Measurements from ENCODE around the gene ARIH1.
"Not testable (repeated sequence)": the region's sequence is repeated elsewhere in the genome, so short reads cannot be mapped to it uniquely, and the experiment has no call there.

ARIH1 gene

DNA sequence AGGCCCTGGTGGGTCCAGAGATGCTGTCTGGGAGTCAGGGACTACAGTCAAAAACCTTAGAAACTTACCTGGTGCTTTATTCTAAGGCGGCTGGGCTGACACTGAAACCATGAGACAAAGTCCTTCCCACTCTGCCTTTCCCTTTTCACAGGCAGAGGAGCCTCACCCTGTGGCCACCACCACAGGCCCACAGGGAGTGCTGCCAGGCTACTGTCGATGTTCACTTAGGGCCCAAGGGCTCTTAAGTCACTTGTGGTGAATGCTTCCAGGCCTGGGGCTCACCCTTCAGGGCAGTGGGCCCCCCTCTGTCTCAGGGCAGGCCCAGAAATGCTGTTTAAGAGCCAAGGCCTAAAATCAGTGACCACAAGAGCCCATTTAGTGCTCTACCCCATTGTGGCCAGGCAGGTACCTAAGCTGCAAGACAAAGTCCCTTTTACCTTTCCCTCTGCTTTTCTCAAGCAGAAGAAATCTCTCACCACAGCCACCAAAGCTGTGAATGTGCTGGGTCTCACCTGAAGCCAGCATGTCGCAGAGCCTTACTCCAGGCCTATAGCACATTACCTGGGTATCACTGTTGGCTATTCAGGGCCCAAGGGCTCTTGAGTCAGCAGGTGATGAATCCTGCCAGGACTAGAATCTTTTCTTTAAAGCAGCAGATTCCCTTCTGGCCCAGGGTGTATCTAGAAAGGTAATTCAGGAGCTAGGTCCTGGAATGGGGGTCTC is 140.8 kb downstream of the ARIH1 start:
- H3K9me3 ChIP-seq (ENCODE audit: low read length): no peaks in the 10 kb centered on the region
- H3K27me3 ChIP-seq (ENCODE audit: control insufficient read depth in 1 of 2, insufficient read depth in 2 of 2, low read length in 2 of 2): no peaks in the 10 kb centered on the region
- H3K4me1 ChIP-seq (ENCODE audit: insufficient read depth, low read length): no peaks in the 10 kb centered on the region
- no peak overlapping the region for H3K4me3 ChIP-seq (ENCODE audit: low read depth in 1 of 2, low read length in 2 of 2)
- no peaks in the 10 kb centered on the region for H3K36me3 ChIP-seq (ENCODE audit: insufficient read depth, low read length)
- H3K27ac ChIP-seq (ENCODE audit: low read depth, low read length): no peak overlapping the region
- no peak overlapping the region for H3K9ac ChIP-seq (ENCODE audit: low read length)

DNA sequence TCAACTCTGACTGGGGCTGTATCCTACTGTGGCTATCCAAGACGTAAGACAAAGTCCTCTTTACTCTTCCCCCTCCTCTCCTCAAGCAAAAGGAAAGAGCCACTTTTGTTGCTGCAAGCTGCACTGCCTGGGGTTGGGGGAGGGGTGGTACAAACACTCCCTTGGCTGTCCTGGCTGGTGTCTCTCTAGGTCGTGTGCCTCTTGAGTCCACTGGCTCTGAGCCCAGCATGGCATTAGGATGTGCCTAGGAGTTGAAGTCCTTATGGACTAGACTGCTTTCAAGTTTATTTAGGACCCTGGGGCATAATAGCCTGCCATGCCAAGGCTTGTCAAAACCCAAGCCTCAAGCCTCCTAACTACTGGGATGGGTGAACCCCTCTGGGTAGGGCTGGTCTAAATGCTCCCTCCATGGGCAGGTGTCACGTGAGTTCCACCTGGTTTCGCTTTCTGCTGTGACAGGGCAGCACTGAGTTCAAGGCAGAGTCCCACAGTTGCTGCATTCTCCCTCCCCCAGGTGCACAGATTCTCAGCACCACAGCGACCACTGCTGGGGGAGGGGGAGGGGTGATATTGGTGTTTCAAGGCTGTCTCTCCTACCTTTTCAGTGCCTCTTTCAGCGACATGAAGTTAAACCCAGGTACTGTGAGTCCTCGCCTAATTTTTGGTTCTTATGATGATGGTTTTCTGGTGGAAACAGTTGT is 141.6 kb downstream of the ARIH1 start:
- H3K27ac ChIP-seq (ENCODE audit: low read depth, low read length); H3K27me3 ChIP-seq (ENCODE audit: control insufficient read depth in 1 of 2, insufficient read depth in 2 of 2, low read length in 2 of 2); H3K36me3 ChIP-seq (ENCODE audit: insufficient read depth, low read length); H3K9me3 ChIP-seq (ENCODE audit: low read length); H3K9ac ChIP-seq (ENCODE audit: low read length); H3K4me3 ChIP-seq (ENCODE audit: low read depth in 1 of 2, low read length in 2 of 2); H3K4me1 ChIP-seq (ENCODE audit: insufficient read depth, low read length): not testable (repeated sequence)

DNA sequence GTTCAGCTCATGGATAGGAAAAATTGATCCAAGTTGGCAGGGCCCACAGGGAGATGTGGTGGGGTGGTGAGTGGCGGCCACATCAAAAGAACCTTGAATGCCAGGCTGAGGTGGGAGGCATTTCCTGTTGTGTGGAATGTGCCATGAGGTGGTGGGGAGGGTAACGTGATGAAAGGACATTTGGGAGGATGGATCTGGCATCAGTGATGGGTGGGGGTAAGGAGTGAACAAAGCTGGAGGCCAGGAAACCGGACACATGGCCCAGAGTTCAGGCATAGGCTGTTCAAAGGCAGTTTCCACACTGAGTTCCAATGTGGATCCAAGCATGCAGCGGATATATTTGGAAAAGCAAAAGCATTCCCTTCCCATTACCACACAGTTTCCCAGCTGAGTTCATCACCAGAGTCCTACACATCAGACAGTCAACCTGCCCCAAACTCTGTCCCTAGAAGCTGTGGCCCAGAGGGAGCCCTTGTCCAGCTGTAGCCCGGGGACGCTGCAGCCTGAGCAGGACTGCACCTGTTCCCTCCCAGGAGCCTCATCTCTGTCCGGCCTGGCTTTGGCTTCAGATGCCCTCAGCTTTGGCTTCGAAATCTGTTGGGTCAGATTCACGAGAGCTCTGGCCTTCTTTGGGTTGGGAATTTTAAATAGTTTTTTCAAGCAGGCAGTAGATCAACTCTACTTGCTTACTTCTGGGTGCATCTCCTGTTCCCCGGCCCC is 142.5 kb downstream of the ARIH1 start:
- no peak overlapping the region for H3K27ac ChIP-seq (ENCODE audit: low read depth, low read length)
- no peaks in the 10 kb centered on the region for H3K4me1 ChIP-seq (ENCODE audit: insufficient read depth, low read length)
- H3K4me3 ChIP-seq (ENCODE audit: low read depth in 1 of 2, low read length in 2 of 2): no peak overlapping the region
- H3K9ac ChIP-seq (ENCODE audit: low read length): no peak overlapping the region
- H3K36me3 ChIP-seq (ENCODE audit: insufficient read depth, low read length): no peaks in the 10 kb centered on the region
- no peaks in the 10 kb centered on the region for H3K27me3 ChIP-seq (ENCODE audit: control insufficient read depth in 1 of 2, insufficient read depth in 2 of 2, low read length in 2 of 2)
- H3K9me3 ChIP-seq (ENCODE audit: low read length): no peaks in the 10 kb centered on the region

DNA sequence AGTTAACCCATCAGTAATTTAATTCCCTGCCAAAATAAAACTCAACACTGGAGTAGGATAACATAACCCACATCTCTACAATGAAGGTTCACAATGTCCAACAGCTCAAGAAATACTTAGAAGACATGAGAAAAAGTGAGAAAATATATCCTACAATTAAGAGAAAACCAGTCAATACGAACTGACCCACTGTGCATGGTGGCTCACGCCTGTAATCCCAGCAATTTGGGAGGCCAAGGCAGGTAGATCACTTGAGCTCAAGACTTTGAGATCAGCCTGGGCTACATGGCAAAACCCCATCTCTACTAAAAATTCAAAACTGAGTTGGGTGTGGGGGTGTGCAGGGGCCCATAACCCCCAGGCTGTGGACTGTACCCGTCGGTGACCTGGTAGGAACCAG is 149.7 kb downstream of the ARIH1 start:
- not testable (repeated sequence) for H3K9me3 ChIP-seq (ENCODE audit: low read length); H3K4me1 ChIP-seq (ENCODE audit: insufficient read depth, low read length); H3K4me3 ChIP-seq (ENCODE audit: low read depth in 1 of 2, low read length in 2 of 2); H3K9ac ChIP-seq (ENCODE audit: low read length); H3K27ac ChIP-seq (ENCODE audit: low read depth, low read length); H3K36me3 ChIP-seq (ENCODE audit: insufficient read depth, low read length); H3K27me3 ChIP-seq (ENCODE audit: control insufficient read depth in 1 of 2, insufficient read depth in 2 of 2, low read length in 2 of 2)

DNA sequence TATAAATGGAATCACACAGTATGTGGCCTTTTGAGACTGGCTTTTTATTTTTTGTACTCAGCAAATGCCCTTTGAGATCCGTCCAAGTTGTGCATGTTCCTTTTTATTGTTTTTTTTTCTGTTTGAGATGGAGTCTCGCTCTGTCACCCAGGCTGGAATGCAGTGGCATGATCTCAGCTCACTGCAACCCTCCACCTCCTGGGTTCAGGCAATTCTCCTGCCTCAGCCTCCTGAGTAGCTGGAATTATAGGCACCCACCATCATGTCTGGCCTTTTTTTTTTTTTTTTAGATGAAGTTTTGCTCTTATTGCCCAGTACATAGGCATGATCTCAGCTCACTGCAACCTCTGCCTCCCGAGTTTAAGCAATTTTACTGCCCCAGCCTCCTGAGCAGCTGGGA is 152.0 kb downstream of the ARIH1 start:
- H3K9me3 ChIP-seq (ENCODE audit: low read length); H3K36me3 ChIP-seq (ENCODE audit: insufficient read depth, low read length); H3K4me3 ChIP-seq (ENCODE audit: low read depth in 1 of 2, low read length in 2 of 2); H3K27ac ChIP-seq (ENCODE audit: low read depth, low read length); H3K27me3 ChIP-seq (ENCODE audit: control insufficient read depth in 1 of 2, insufficient read depth in 2 of 2, low read length in 2 of 2); H3K9ac ChIP-seq (ENCODE audit: low read length); H3K4me1 ChIP-seq (ENCODE audit: insufficient read depth, low read length): not testable (repeated sequence)

DNA sequence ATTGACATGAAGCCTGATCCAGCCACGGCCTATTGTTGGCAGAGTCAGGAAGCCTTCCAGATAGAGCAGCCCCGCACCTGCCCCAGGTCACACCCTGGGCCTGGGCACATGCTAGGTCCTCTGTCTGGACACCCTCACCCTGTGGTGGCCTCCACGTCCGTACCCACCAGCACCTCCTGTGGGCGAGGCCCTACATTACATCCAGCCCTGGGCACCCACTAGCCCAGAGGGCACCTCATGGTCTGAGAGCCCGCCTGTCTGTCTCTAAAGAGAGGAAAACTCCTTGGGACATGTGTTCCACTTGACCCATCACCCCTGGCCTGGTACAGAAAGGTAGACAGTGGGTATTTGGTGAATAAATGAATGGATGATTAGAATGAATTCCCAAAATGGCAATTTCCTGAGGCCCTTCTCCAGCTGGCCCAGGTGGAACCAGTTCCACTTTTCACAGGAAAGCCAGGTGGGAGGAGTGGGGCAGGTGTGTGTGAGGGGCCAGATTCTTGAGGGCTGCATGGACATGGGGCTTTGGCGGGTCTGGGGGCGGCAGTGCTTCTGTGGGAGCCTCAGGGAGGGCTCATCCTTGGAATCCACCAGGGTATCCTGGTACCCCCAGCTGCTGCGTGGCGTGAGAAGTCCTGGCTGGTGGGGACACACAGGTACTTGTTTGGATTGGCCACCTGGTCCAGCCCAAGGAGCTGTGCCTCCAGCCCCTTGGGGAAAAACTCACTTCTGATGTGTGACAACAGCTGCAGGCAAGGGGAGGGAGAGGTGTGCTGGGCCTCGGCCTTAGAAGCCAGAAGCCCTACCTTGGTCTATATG is 154.3 kb downstream of the ARIH1 start:
- H3K4me1 ChIP-seq (ENCODE audit: insufficient read depth, low read length); H3K9me3 ChIP-seq (ENCODE audit: low read length); H3K27ac ChIP-seq (ENCODE audit: low read depth, low read length); H3K4me3 ChIP-seq (ENCODE audit: low read depth in 1 of 2, low read length in 2 of 2); H3K36me3 ChIP-seq (ENCODE audit: insufficient read depth, low read length); H3K9ac ChIP-seq (ENCODE audit: low read length); H3K27me3 ChIP-seq (ENCODE audit: control insufficient read depth in 1 of 2, insufficient read depth in 2 of 2, low read length in 2 of 2): not testable (repeated sequence)

DNA sequence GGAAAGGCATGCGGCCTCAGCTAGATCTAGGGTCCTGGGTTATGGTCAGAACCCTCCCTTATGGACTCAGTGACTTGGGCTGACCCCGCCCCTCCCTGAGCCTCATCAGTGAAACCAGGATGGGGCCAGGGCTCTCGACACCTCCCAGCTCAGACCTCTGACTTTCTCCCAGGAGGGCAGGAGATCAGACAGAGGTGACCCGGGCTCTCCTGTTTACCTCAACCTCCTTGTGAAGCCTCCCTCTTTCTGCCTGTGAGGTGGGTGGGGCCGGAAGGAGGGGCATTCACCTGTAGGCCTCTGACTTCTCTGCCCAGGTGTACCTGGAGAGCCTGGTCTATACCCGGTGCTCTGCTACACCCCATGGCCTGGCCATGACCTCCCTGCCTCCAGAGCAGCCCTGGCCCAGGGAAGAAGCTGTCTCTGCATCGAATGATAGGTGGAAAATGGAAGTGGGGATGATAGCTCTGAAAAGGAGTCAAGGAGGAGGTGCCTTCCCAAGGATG is 155.0 kb downstream of the ARIH1 start:
- not testable (repeated sequence) for H3K36me3 ChIP-seq (ENCODE audit: insufficient read depth, low read length); H3K9ac ChIP-seq (ENCODE audit: low read length); H3K27ac ChIP-seq (ENCODE audit: low read depth, low read length); H3K27me3 ChIP-seq (ENCODE audit: control insufficient read depth in 1 of 2, insufficient read depth in 2 of 2, low read length in 2 of 2); H3K4me3 ChIP-seq (ENCODE audit: low read depth in 1 of 2, low read length in 2 of 2); H3K4me1 ChIP-seq (ENCODE audit: insufficient read depth, low read length); H3K9me3 ChIP-seq (ENCODE audit: low read length)

DNA sequence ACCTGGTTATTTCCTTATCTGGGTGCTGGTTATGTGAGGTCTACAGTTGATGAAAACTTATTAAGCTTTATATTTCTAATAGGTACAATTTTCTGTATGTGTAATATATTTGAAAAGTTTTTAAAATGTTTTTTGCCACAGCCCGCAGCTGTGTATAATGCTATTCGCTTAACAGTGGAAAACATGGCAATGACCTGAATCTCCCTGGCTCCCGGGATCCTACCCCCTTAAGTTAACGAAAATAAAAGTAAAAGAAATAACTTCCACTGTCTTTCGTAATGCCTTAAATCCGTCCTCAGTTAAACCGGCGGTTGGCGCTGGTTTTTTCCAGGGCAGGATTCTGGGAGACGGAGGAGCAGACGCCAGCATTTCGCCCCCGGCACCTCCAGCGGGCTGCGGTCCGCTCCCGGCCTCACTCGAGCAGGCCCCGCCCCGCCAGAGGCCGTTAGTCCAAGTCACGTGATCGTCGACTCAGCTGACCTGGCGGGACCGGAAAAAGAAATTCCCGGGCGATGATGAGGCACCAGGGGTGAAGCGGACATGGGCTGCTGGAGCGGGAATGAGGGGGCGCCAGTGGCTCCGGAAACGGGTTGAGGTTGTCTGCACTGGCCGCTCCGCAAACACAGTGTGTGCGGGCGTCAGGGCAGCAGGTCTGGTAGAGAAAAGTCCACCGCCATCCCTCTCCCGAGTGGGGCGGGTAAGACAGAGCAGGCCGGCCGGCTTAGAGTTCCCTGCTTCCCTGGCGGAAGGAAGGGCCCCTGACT is 162.6 kb downstream of the ARIH1 start:
- H3K36me3 ChIP-seq (ENCODE audit: insufficient read depth, low read length); H3K9me3 ChIP-seq (ENCODE audit: low read length); H3K27me3 ChIP-seq (ENCODE audit: control insufficient read depth in 1 of 2, insufficient read depth in 2 of 2, low read length in 2 of 2); H3K4me1 ChIP-seq (ENCODE audit: insufficient read depth, low read length); H3K9ac ChIP-seq (ENCODE audit: low read length); H3K4me3 ChIP-seq (ENCODE audit: low read depth in 1 of 2, low read length in 2 of 2); H3K27ac ChIP-seq (ENCODE audit: low read depth, low read length): not testable (repeated sequence)

DNA sequence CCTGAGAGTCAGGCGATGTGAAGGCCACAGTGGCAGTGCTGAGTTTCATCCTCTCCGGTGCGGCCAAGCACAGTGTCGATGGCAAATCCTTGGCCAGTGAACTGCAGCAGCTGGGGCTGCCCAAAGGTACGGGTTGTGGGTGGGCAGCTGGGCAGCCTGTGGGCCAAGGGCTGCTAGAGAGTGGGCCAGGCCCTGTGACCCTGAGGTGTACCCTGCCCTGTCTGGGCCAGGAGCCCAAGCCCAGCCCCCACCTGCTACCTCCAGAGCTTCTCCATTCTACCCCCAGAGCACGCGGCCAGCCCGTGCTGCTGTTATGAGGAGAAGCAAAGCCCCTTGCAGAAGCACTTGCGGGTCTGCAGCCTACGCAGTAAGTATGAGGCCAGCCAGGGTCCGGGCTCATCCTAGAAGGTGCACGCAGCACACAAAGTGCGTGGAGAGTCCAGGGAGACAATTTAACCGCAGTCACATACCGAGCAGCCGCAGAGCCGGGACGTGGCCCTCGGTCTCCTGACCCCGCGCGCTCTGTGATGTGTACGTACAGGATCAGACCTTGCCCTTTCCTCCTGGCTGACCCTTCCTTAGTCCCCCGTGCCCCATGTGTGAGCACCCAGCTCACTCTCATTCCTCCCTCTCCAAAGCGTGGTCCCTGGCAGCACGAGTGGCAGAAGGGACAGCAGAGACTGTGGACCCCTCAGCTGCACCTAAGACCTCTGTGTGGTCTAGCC is 165.8 kb downstream of the ARIH1 start:
- H3K27ac ChIP-seq (ENCODE audit: low read depth, low read length); H3K4me1 ChIP-seq (ENCODE audit: insufficient read depth, low read length); H3K27me3 ChIP-seq (ENCODE audit: control insufficient read depth in 1 of 2, insufficient read depth in 2 of 2, low read length in 2 of 2); H3K9me3 ChIP-seq (ENCODE audit: low read length); H3K9ac ChIP-seq (ENCODE audit: low read length); H3K4me3 ChIP-seq (ENCODE audit: low read depth in 1 of 2, low read length in 2 of 2); H3K36me3 ChIP-seq (ENCODE audit: insufficient read depth, low read length): not testable (repeated sequence)

DNA sequence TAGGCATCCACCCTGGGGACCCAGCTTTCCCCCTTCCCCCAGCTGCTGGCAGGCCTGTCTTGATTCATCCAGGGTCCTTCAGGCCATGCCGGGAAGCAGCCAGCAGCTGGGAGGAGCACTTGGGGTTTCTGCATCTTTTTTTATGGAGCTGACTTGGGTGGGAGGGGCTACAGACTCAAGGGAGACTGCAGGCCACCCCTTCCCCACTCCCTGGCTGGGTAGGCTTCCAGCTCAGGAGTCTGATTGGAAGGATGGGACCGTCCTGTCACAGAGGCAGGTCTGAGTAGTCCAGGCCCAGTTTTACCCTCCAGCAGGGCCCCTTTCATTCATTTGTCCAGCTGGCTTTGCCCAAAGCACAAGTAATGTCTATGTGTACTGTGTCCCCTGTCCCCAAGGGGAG is 168.1 kb downstream of the ARIH1 start:
- H3K36me3 ChIP-seq (ENCODE audit: insufficient read depth, low read length); H3K4me3 ChIP-seq (ENCODE audit: low read depth in 1 of 2, low read length in 2 of 2); H3K9ac ChIP-seq (ENCODE audit: low read length); H3K9me3 ChIP-seq (ENCODE audit: low read length); H3K27me3 ChIP-seq (ENCODE audit: control insufficient read depth in 1 of 2, insufficient read depth in 2 of 2, low read length in 2 of 2); H3K27ac ChIP-seq (ENCODE audit: low read depth, low read length); H3K4me1 ChIP-seq (ENCODE audit: insufficient read depth, low read length): not testable (repeated sequence)
